GM12874 (cell line): ENCODE measurements around the gene NUDT19.

Experiments used
- CTCF ChIP-seq: IDR thresholded peaks from 2 replicates; pipeline ENCODE4 v1.5.1; 2011; ENCODE audit warnings: low read depth, mild to moderate bottlenecking, control low read depth, low read length, moderate library complexity; ENCODE audit not compliant: insufficient read depth

Gene NUDT19

GRCh38 chr19:32688311-32688710 lies 3.3 kb upstream of the NUDT19 start:
- TF ChIP-seq CTCF, result no peak

GRCh38 chr19:32691952-32692726 lies 518 bp downstream of the NUDT19 start:
- TF ChIP-seq CTCF, result no peak

GRCh38 chr19:32692727-32693061 lies 1.1 kb downstream of the NUDT19 start:
- TF ChIP-seq CTCF, result no peak

- TF ChIP-seq CTCF, result no peak
Measured at GRCh38 chr19:32702010-32702409, 10.4 kb downstream of the NUDT19 start.

- no peak for TF ChIP-seq CTCF
Measured at GRCh38 chr19:32708457-32708856, 16.8 kb downstream of the NUDT19 start.

GRCh38 chr19:32709032-32709431 lies 17.4 kb downstream of the NUDT19 start:
- no peak for TF ChIP-seq CTCF

GRCh38 chr19:32711747-32712146 lies 20.1 kb downstream of the NUDT19 start:
- TF ChIP-seq CTCF, result no peak
